RWPE2 (cell line): ENCODE measurements around the gene PHF10.
"Not testable (repeated sequence)": the region's sequence is repeated elsewhere in the genome, so short reads cannot be mapped to it uniquely, and the experiment has no call there.

Experiments used
- ATAC-seq: fragments of 200-7000 bp; cut with Tn5 transposase; 3 replicates; pipeline ENCODE4 v1.9.1; 2021; ENCODE audit warnings: low read depth
- DNase-seq: peaks from one replicate; pipeline ENCODE4 v3.0.0-alpha.2; 2020; ENCODE audit warnings: low spot score
- H3K27ac ChIP-seq: fragments of 450-650 bp; 2 replicates; pipeline ENCODE4 v1.5.1; 2017; ENCODE audit warnings: mild to moderate bottlenecking; ENCODE audit not compliant: poor library complexity, severe bottlenecking
- H3K27me3 ChIP-seq: fragments of 250-450 bp; sonication (Bioruptor Pico); 2 replicates; pipeline ENCODE4 v1.5.1; 2021; ENCODE audit warnings: mild to moderate bottlenecking, moderate library complexity; ENCODE audit not compliant: insufficient read depth, poor library complexity, severe bottlenecking
- H3K36me3 ChIP-seq: fragments of 250-450 bp; sonication (Bioruptor Pico); 2 replicates; pipeline ENCODE4 v1.5.1; 2020; ENCODE audit warnings: low read depth, mild to moderate bottlenecking, moderate library complexity
- H3K4me1 ChIP-seq: fragments of 250-450 bp; sonication (Bioruptor Pico); 2 replicates; pipeline ENCODE4 v1.5.1; 2021; ENCODE audit warnings: mild to moderate bottlenecking, moderate library complexity; ENCODE audit not compliant: insufficient read depth, poor library complexity, severe bottlenecking
- H3K4me3 ChIP-seq: fragments of 250-450 bp; sonication (Bioruptor Pico); 2 replicates; pipeline ENCODE4 v1.5.1; 2021; ENCODE audit warnings: mild to moderate bottlenecking, moderate library complexity; ENCODE audit not compliant: severe bottlenecking
- H3K9me3 ChIP-seq: fragments of 250-450 bp; sonication (Bioruptor Pico); 2 replicates; pipeline ENCODE4 v1.5.1; 2021; ENCODE audit warnings: mild to moderate bottlenecking, moderate library complexity; ENCODE audit not compliant: severe bottlenecking
- CTCF ChIP-seq: fragments of 450-650 bp; IDR thresholded peaks from one replicate; pipeline ENCODE4 v1.5.1; 2017; ENCODE audit warnings: mild to moderate bottlenecking, moderate library complexity; ENCODE audit not compliant: poor library complexity, severe bottlenecking

Gene PHF10

GRCh38 chr6:169724494-169725124, at the start of gene PHF10:
TSS of gene PHF10 (minus strand) at chr6:169724500. CDS start at chr6:169723931, 569 bp downstream.
- no peaks in the 10 kb centered on the region for H3K9me3 ChIP-seq
- peak; percentile 7 for ATAC-seq
- peak within 1 kb of the TSS; percentile 64 for H3K27ac ChIP-seq
- H3K27me3 ChIP-seq: no peaks in the 10 kb centered on the region
- peak within 1 kb of the TSS; percentile 98 for H3K4me3 ChIP-seq
- DNase-seq: no peak
- H3K4me1 ChIP-seq: peaks cover 13% of the 10 kb centered on the region
- peaks cover 7% of the 10 kb centered on the region for H3K36me3 ChIP-seq
- no peak for TF ChIP-seq CTCF

- Histone ChIP-seq H3K27ac (no peak overlapping the region), H3K9me3 (no peaks in the 10 kb centered on the region), H3K36me3 (peaks cover 89% of the 10 kb centered on the region), H3K4me1 (no peaks in the 10 kb centered on the region), H3K27me3 (no peaks in the 10 kb centered on the region), H3K4me3 (no peak overlapping the region)
- TF ChIP-seq CTCF: no peak
- ATAC-seq (no peak), DNase-seq (no peak)
Measured at GRCh38 chr6:169766921-169767736, 42.8 kb upstream of the PHF10 start.

- no peak overlapping the region for H3K4me3 ChIP-seq
- H3K27me3 ChIP-seq: no peaks in the 10 kb centered on the region
- no peak for DNase-seq
- ATAC-seq: no peak
- no peak for TF ChIP-seq CTCF
- H3K27ac ChIP-seq: no peak overlapping the region
- no peaks in the 10 kb centered on the region for H3K4me1 ChIP-seq
- H3K9me3 ChIP-seq: no peaks in the 10 kb centered on the region
- H3K36me3 ChIP-seq: peaks cover 89% of the 10 kb centered on the region
Measured at GRCh38 chr6:169766232-169766631, 41.9 kb upstream of the PHF10 start.

GRCh38 chr6:169765789-169766188, 41.5 kb upstream of the PHF10 start:
- DNase-seq, H3K4me3 ChIP-seq, H3K9me3 ChIP-seq, ATAC-seq, H3K27me3 ChIP-seq, H3K4me1 ChIP-seq, H3K27ac ChIP-seq: not testable (repeated sequence)
- H3K36me3 ChIP-seq: peaks cover 93% of the 10 kb centered on the region

- ATAC-seq (no peak), DNase-seq (no peak)
- H3K27me3 ChIP-seq: no peaks in the 10 kb centered on the region
- H3K9me3 ChIP-seq: no peaks in the 10 kb centered on the region
- H3K27ac ChIP-seq: no peak overlapping the region
- no peak for TF ChIP-seq CTCF
- H3K4me3 ChIP-seq: no peak overlapping the region
- peaks cover 93% of the 10 kb centered on the region for H3K36me3 ChIP-seq
- H3K4me1 ChIP-seq: no peaks in the 10 kb centered on the region
Measured at GRCh38 chr6:169763881-169764280, 39.6 kb upstream of the PHF10 start.
